GM21360 (cell line): ENCODE results near the gene GPR33.
A peak's percentile ranks its signal among the peaks of the same experiment; 100 is the strongest.

Experiments used
- ATAC-seq: cut with Tn5 transposase; IDR thresholded peaks from one replicate; pipeline ENCODE4 v1.9.1; 2021; ENCODE audit warnings: mild to moderate bottlenecking, moderate library complexity; ENCODE audit not compliant: unreplicated experiment

GPR33 gene, protein sequence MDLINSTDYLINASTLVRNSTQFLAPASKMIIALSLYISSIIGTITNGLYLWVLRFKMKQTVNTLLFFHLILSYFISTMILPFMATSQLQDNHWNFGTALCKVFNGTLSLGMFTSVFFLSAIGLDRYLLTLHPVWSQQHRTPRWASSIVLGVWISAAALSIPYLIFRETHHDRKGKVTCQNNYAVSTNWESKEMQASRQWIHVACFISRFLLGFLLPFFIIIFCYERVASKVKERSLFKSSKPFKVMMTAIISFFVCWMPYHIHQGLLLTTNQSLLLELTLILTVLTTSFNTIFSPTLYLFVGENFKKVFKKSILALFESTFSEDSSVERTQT

GRCh38 chr14:31487886-31488285 lies at the start of gene GPR33:
Gene GPR33, minus strand, starts transcription at chr14:31488039. Its CDS starts 4,074 bp downstream, at chr14:31483965.
- ATAC-seq: no peak

DNA sequence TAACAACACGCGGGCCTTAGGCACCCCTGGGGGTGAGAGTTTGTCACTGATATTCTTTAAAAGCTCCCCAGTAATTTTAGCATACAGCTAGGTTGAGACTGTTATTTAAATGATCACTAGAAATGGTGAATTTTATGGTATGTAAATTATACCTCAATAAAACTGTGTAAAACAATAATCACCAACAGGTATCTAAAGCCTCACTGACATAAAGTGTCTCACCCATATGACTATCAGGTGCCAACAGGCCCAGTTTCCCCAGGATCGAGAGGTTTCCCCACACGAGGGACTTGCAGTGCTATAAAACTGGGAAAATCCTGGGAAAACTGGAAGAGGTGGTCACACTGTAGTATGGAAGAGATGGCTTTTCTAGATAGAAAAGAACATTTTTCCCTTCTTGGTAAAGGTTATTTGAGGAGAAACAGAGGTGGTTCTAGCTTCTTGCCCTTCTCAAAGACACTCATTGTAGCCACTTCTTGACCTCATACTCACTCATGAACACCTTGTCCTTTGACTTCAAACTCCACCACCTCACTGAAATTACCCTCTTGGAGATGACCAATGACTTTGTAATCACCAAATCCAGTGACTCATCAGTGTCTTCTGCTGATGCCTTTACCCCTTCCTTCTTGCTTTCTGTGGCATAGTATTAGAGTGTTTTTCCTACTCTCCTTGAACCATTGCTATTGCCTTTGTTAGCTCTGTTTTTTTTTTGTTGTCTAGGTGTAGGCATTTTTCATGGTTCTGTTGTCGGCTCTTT lies 48.5 kb upstream of the GPR33 start:
- ATAC-seq: no peak

DNA sequence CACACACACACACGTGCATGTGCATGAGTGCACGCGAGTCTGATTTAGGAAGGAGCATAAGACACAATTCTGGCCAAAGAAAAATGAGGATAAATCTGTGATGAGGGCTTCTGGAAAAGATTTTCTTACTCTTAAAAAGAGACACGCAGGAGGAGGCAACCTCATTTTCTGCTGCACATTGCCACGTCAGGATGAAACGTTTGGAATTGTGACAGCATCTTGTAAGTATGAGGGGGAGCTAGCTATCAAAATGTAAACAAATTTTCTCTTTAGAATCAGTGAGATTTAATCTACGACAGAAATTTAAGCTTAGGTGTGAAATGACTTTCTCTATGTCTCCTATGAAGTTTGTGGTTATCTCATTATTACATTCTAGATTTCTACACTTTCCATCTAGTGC lies 42.3 kb upstream of the GPR33 start:
- no peak for ATAC-seq

GRCh38 chr14:31529053-31529452 lies 41.2 kb upstream of the GPR33 start:
- no peak for ATAC-seq

DNA sequence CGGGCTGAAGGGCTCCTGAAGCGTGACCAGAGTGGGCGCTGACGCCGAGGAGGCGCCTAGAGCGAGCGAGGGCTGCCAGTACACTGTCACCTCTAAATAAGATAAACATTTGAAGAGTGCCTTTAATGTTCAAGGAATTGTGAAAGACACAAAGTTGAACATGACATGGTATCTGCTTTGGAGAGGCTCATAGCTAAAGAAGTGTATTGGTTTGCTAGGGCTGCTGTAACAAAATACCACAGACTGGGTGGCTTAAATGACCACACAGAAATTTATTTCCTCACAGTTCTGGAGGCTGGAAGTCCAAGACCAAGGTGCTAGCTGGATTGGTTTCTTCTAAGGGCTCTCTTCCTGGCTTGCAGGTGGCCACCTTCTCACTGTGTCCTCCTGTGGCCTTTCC lies 39.7 kb upstream of the GPR33 start:
- ATAC-seq: no peak

DNA sequence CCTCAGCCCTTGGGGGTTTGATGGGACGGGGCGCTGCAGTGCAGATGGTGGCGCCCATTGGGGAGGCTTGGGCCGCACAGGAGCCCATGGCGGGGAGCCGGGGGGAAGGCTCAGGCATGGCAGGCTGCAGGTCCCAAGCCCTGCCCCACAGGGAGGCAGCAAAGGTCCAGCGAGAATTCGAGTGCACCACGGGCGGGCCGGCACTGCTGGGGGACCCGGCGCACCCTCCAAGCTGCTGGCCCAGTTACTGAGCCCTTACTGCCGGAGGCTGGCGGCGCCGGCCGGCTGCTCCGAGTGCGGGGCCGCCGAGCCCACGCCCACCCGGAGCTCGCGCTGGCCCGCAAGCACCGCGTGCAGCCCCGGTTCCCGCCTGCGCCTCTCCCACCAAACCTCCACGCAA lies 39.2 kb upstream of the GPR33 start:
- ATAC-seq: no peak

GRCh38 chr14:31510855-31511254 lies 23.0 kb upstream of the GPR33 start:
- no peak for ATAC-seq

- ATAC-seq: no peak
These were observed 22.4 kb upstream of the GPR33 start for GRCh38 chr14:31510222-31510621.

GRCh38 chr14:31508135-31508534 lies 20.3 kb upstream of the GPR33 start:
- no peak for ATAC-seq

DNA sequence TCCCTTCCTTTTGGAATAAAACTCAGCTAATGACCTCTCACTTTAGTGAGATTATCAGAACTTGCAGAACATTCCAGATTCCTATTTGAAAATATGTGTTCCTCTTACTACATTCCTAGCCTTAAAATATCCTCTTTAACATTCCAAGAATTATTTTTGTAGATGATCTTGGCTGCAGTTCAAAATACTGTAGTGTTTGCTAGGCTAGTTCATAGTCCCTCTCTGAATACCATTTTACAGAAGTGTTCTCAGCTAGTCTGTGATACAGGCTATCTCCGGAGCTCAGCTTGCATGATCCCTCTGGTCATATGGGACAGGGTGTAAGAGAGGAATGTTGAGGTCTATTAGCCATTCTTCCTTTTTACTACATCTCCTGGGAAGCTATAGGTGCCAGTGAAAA lies 17.6 kb upstream of the GPR33 start:
- ATAC-seq: no peak

- ATAC-seq: no peak
These were observed 14.0 kb upstream of the GPR33 start for GRCh38 chr14:31501870-31502269.

GRCh38 chr14:31492759-31493498 lies 5.1 kb upstream of the GPR33 start:
- no peak for ATAC-seq

- ATAC-seq: peak; percentile 57
These were observed 1.9 kb upstream of the GPR33 start for GRCh38 chr14:31489691-31490090.

- no peak for ATAC-seq
These were observed 1.1 kb downstream of the GPR33 start for GRCh38 chr14:31486764-31487163.

DNA sequence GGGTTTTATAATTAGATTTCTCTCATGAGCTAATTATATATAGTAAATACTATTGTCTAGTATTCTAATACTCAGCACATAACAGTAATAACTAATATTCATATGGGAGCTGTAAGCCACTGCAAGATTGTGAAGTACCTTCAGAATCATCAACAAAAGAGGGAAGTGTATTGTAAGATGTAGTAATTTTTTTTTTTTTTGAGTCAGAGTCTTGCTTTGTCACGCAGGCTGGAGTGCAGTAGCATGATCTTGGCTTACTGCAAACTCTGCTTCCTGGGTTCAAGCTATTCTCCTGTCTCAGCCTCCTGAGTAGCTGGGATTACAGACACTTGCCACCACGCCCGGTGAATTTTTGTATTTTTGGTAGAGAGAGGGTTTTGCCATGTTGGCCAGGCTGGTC lies 3.1 kb downstream of the GPR33 start:
- ATAC-seq: no peak

DNA sequence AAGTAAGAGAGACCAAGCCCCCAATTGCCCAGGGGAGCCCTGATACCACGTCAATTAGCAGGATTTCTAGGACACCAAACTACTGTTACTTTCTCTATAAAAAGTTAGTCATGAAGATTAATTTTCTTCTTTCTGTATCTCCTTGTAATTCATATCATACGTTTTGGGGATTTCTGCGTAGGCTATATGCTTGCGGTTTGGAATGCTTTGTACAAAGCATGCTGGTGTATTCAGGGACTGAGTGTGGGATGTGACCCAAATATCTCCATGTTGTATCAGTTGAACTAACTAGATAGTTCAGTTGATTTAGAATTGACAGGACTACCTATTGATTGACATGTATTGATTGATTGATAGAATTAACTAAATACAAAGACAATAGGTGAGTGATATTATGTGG lies 7.7 kb downstream of the GPR33 start:
- no peak for ATAC-seq

DNA sequence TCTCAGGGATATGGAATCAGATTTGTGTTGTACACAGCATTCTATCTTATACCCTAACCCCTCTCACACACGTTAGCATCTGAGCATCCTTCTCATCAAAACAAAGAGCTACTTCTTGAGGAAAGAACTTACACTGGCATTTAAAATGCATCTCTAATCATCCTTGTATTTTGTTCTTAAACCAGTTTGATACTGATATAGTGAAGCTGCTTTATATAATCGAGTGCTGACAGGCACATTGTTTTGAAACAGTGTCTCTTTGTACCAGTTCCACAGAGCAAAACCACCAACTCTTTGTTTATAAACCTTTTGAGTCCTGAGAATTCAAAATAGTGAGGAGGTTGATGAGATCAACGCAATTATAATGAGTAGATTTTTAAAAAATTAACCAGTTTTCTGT lies 8.8 kb downstream of the GPR33 start:
- no peak for ATAC-seq

- ATAC-seq: no peak
These were observed 10.6 kb downstream of the GPR33 start for GRCh38 chr14:31477248-31477647.

- no peak for ATAC-seq
These were observed 11.5 kb downstream of the GPR33 start for GRCh38 chr14:31476131-31476866.

GRCh38 chr14:31466554-31466953 lies 21.3 kb downstream of the GPR33 start:
- ATAC-seq: no peak

- ATAC-seq: no peak
These were observed 22.7 kb downstream of the GPR33 start for GRCh38 chr14:31465111-31465510.
